Measurements from ENCODE around the gene CPT1C. TPM values are rescaled to one million over a fixed set of nuclear protein-coding genes. Genes with fewer than 3 reads are reported as not detected.
A peak's percentile ranks its signal among the peaks of the same experiment; 100 is the strongest.

The CPT1C gene
- total RNA-seq, 1 donor from 2014 or later: 133 TPM

- H3K27ac Mint-ChIP-seq (ENCODE audit: unreplicated experiment): peak overlapping the region; percentile 62
- H3K9me3 Mint-ChIP-seq (ENCODE audit: unreplicated experiment): peaks cover 11% of the 10 kb centered on the region
- no peaks in the 10 kb centered on the region for H3K36me3 Mint-ChIP-seq (ENCODE audit: unreplicated experiment)
- TF ChIP-seq CTCF (IDR thresholded peaks at IDR 0.05; ENCODE audit: partially characterized antibody, unreplicated experiment): no peak
- peak overlapping the region; percentile 30 for H3K4me3 Mint-ChIP-seq (ENCODE audit: unreplicated experiment)
- peaks cover 7% of the 10 kb centered on the region for H3K27me3 Mint-ChIP-seq (ENCODE audit: unreplicated experiment)
- DNase-seq: no peak
- peaks cover 25% of the 10 kb centered on the region for H3K4me1 Mint-ChIP-seq (ENCODE audit: low read depth, unreplicated experiment)
Measured at GRCh38 chr19:49645592-49645991, 45.3 kb upstream of the CPT1C start.

GRCh38 chr19:49645995-49646394 is 44.9 kb upstream of the CPT1C start:
- TF ChIP-seq CTCF (IDR thresholded peaks at IDR 0.05; ENCODE audit: partially characterized antibody, unreplicated experiment): no peak
- Mint-ChIP-seq H3K4me1 (ENCODE audit: low read depth, unreplicated experiment) (peaks cover 21% of the 10 kb centered on the region), H3K27me3 (ENCODE audit: unreplicated experiment) (peaks cover 7% of the 10 kb centered on the region), H3K36me3 (ENCODE audit: unreplicated experiment) (no peaks in the 10 kb centered on the region), H3K27ac (ENCODE audit: unreplicated experiment) (peak overlapping the region; percentile 62), H3K9me3 (ENCODE audit: unreplicated experiment) (peaks cover 12% of the 10 kb centered on the region), H3K4me3 (ENCODE audit: unreplicated experiment) (peak overlapping the region; percentile 30)
- DNase-seq: no peak

- DNase-seq: no peak
- Mint-ChIP-seq H3K27ac (ENCODE audit: unreplicated experiment) (no peak overlapping the region), H3K27me3 (ENCODE audit: unreplicated experiment) (peaks cover 7% of the 10 kb centered on the region), H3K4me3 (ENCODE audit: unreplicated experiment) (no peak overlapping the region), H3K4me1 (ENCODE audit: low read depth, unreplicated experiment) (peaks cover 20% of the 10 kb centered on the region), H3K9me3 (ENCODE audit: unreplicated experiment) (peaks cover 12% of the 10 kb centered on the region), H3K36me3 (ENCODE audit: unreplicated experiment) (no peaks in the 10 kb centered on the region)
- TF ChIP-seq CTCF (IDR thresholded peaks at IDR 0.05; ENCODE audit: partially characterized antibody, unreplicated experiment): no peak
Measured at GRCh38 chr19:49646586-49646985, 44.3 kb upstream of the CPT1C start.

GRCh38 chr19:49651029-49651819 is 39.7 kb upstream of the CPT1C start:
- Mint-ChIP-seq H3K27ac (ENCODE audit: unreplicated experiment) (no peak overlapping the region), H3K27me3 (ENCODE audit: unreplicated experiment) (no peaks in the 10 kb centered on the region), H3K36me3 (ENCODE audit: unreplicated experiment) (no peaks in the 10 kb centered on the region), H3K4me3 (ENCODE audit: unreplicated experiment) (no peak overlapping the region), H3K9me3 (ENCODE audit: unreplicated experiment) (peaks cover 6% of the 10 kb centered on the region), H3K4me1 (ENCODE audit: low read depth, unreplicated experiment) (peaks cover 1% of the 10 kb centered on the region)
- TF ChIP-seq CTCF (IDR thresholded peaks at IDR 0.05; ENCODE audit: partially characterized antibody, unreplicated experiment): no peak
- DNase-seq: no peak

GRCh38 chr19:49651820-49652550 is 38.9 kb upstream of the CPT1C start:
- peaks cover 6% of the 10 kb centered on the region for H3K9me3 Mint-ChIP-seq (ENCODE audit: unreplicated experiment)
- no peaks in the 10 kb centered on the region for H3K36me3 Mint-ChIP-seq (ENCODE audit: unreplicated experiment)
- H3K4me1 Mint-ChIP-seq (ENCODE audit: low read depth, unreplicated experiment): peaks cover 9% of the 10 kb centered on the region
- H3K4me3 Mint-ChIP-seq (ENCODE audit: unreplicated experiment): no peak overlapping the region
- TF ChIP-seq CTCF (IDR thresholded peaks at IDR 0.05; ENCODE audit: partially characterized antibody, unreplicated experiment): no peak
- DNase-seq: no peak
- peaks cover 2% of the 10 kb centered on the region for H3K27me3 Mint-ChIP-seq (ENCODE audit: unreplicated experiment)
- H3K27ac Mint-ChIP-seq (ENCODE audit: unreplicated experiment): no peak overlapping the region

Measured in glutamatergic neuron (in vitro differentiated cells).